ENCODE results near the gene MEDAG.
A peak's percentile ranks its signal among the peaks of the same experiment; 100 is the strongest.

MEDAG gene

DNA sequence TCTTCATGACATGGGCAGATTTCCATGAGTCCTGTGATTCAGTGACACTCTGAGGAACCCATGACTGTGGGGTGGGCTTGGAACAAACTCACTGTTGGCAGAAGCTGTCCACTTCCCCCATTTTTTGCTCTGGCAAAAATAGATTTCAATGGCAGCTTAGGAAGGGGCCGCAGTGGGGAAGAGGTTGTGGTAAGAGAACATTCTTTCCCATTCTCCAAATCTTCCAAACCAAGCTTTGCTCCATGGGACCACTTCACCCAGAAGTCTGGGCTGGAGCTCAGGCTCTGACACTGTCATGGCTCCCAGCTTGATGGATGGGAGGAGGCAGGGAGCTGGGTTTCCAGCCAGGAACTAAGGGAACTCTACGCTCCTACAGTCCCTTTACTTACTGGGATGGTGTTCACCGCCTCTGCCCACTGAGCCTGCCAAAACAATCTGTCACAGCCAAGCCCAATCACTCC, 24.9 kb upstream of the MEDAG start:
- TF ChIP-seq GATA1 (IDR thresholded peaks at IDR 0.05; ENCODE audit: low read depth, low read length) (no peak), POLR2A (IDR thresholded peaks at IDR 0.05; ENCODE audit: low read length) (no peak)
- no peak for DNase-seq

DNA sequence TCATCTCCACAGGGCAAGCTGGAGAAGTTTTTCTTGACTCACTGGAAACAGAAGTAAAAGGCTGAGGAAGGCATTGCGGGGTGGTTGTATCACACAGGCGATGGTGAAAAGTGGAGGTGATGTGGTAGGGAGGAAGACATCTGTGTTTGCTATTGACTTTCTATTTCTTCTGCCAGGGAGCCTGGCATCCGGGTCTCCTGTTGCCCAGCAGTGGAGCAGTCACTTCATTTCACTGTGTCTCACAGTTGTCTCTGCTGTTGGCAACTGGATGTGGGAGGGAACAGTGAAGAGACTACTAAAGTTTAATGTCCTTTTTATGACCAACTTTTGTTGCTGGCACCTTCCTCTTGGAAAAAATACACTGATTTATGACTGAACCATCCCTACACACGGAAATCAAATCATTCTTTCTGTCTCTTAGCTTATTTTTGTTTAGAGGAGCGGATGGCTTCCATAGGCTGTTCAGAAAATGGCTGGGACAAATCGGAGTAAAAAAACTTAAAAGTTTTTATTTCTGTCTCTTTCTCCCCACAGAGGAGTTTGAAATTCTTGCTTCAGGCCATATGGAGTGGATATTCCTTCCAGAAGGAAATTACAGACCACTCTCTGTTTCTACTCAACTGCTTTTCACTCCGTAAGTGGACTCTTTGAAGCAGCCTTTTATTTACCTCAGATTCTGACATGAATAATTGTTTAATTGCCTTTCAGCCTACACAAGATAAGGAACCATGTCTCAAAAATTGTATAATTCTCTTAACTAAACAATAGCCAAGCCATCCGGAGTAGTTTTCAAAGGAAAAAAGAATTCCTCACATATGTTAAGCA, 23.8 kb upstream of the MEDAG start:
- no peak for DNase-seq

DNA sequence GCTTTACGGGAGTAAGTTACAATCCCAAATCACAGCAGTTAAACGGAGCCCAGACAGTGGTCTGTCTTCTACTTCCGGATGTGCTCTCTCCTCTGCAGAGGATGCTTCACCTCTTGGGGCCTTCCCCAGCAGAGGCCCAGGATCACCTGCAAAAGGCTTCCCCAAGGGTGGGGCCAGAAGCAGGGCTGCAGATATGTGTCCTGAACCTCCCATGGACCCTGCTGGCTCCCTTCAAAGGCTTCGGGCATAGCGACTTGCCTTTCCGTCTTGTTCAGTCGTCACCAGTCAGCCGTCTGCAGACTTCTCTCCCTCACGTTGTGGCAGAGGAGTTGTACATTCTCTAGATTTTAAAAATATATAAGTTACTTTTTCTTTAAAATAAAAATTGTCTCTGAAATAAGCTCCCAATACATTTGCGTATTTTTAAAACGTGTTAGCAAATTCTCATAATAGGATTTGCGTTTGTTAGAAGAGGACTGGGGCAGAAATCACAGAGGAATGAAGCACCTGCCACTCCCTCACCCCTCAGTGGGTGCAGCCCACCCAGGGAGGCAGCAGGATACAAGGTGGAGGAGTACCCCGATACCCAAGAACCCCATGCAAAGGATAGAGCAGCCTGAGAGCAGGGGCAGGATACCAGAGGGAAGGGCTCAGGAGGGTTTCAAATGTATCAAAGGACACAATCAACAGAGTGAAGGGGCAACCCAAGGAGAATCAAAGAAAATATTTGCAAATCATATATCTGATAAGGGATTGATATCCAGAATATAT, 22.9 kb upstream of the MEDAG start:
- DNase-seq = no peak
- no peak for TF ChIP-seq POLR2A (IDR thresholded peaks at IDR 0.05; ENCODE audit: low read length)

More for the DNA sequence above, 23.8 kb upstream of the MEDAG start:
- TF ChIP-seq POLR2A (IDR thresholded peaks at IDR 0.05; ENCODE audit: low read length) (no peak), GATA1 (IDR thresholded peaks at IDR 0.05; ENCODE audit: low read depth, low read length) (no peak)

DNA sequence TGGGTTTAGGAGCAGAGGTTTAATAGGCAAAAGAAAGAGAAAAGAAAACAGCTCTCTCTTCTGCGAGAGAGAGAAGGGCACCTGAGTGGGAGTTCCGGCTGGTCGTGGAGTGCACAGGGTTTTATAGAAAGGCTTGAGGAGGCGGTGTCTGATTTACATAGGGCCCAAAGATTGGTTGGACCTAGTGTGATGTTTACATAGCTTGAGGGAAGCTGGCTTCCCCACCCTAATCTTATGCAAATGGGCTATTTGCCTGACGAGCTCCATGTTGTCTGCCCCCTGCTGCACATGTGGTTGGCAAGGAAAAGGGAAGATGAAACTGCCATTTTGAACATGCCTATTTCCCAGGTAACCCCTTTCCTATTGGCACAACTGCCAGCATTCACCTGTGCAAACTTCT, 21.5 kb upstream of the MEDAG start:
- no peak for DNase-seq
- TF ChIP-seq POLR2A (IDR thresholded peaks at IDR 0.05; ENCODE audit: low read length) (no peak), GATA1 (IDR thresholded peaks at IDR 0.05; ENCODE audit: low read depth, low read length) (no peak)

DNA sequence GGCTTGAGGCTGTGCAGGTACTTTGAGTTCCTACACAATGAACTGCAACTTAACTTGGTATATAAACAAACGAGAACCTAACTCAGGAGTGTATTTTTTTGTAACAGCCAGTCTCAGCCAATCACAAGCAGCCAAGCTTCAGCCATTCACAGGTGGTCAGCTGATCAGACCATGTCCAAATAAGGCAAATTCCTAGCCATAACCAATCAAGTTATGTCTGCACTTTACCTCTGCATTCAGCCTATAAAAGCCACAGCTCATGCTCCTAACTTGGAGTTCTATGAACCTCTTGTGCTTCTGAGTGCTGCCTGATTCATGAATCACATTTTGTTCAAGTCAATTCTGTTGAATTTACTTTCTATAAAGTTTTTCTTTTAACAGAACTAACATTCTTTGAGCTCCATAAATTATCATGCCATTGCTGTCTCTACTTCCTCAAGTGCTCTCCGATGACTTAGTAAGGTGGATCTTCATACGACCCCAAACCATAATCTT, 16.8 kb upstream of the MEDAG start:
- TF ChIP-seq POLR2A (IDR thresholded peaks at IDR 0.05; ENCODE audit: low read length) (no peak), GATA1 (IDR thresholded peaks at IDR 0.05; ENCODE audit: low read depth, low read length) (no peak)
- DNase-seq = no peak

DNA sequence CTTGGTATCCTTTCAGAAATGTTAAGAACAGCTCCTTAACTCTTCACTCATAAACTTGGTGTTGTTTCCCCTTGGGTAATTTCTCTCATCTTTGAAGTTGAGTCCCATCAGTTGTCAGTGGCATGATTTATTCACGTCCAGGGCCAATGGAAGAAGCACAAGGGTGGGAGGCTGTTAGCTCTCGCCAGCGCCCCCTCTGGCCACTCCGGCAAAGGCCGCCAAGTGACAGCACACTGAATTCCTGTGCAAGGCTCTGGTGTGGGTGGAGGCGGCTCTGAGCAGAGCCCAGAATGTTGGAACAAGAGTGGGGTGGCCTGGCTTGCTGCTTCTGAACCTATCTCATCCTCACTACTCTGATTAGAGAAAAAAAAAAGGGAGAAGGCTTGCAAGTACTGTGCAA, 13.1 kb upstream of the MEDAG start:
- peak; percentile 22 to 30 for DNase-seq
- TF ChIP-seq GATA1 (IDR thresholded peaks at IDR 0.05; ENCODE audit: low read depth, low read length) (no peak), POLR2A (IDR thresholded peaks at IDR 0.05; ENCODE audit: low read length) (no peak)

DNA sequence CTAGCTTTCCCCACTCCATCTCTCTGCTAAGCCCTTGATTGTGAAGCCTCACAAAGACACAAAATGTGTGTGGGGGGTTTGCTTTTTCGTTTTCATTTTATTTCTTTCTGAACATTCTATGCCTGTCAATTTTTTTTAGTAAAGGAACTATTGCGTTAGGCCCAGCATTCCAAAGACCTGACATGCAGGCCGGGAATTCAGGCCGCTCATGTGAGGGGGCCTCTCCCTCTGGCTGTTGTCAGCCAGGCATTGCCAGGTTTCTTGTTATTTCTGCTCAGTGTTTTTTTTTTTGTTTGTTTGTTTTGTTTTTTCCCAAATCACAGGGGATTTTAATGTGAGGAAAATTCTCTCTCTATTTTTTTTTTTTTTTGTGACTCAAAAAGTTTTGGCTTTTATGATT, 10.3 kb upstream of the MEDAG start:
- no peak for TF ChIP-seq GATA1 (IDR thresholded peaks at IDR 0.05; ENCODE audit: low read depth, low read length)
- TF ChIP-seq POLR2A (IDR thresholded peaks at IDR 0.05; ENCODE audit: low read length) = no peak
- DNase-seq = no peak

DNA sequence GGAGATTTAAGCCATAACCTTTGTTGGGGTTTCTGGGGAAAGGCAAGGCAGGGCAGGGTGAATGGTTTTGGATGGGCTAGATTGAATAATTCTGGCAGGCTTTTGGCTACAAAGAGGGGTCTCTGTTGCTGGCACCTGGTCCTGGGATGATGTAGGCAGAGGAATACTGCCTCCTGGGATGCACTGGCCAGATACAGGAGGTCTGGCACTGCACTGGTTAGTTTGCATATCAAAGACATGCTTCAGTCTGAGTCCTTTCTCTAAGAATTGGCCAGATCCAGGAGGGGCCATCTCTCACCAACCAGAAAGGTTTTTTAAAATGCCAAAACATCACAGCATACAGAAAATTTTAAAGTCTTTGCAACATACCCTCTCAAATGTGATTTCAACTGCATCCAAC, 8.0 kb upstream of the MEDAG start:
- TF ChIP-seq POLR2A (IDR thresholded peaks at IDR 0.05; ENCODE audit: low read length) (no peak), GATA1 (IDR thresholded peaks at IDR 0.05; ENCODE audit: low read depth, low read length) (no peak)
- no peak for DNase-seq

DNA sequence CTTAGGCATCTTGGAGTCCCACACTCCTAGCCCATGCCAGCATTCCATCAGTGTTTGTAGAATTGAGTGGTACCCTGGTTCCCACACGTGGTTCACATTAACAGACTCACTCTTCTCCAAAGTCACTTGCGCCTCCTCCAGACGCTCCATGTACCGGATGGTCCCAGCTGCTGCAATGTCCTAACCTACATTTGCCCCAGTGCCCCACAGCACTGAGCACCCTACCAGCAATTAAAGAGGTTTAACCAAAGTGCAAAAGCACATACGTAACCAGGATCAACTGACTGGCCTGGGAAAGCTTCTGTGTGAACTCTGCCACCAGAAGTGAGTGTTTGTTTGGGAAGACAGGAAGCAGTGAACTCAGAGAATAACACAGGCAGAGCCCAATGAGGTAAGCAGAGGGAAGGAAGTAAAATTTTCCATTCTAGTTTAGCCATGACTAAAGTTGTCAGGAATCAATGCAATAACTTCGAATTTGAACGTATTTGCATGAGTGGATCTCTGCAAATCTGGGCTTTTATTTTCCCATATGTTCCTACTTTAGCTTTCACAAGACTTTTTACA, 7.3 kb upstream of the MEDAG start:
- no peak for TF ChIP-seq POLR2A (IDR thresholded peaks at IDR 0.05; ENCODE audit: low read length)
- no peak for TF ChIP-seq GATA1 (IDR thresholded peaks at IDR 0.05; ENCODE audit: low read depth, low read length)
- no peak for DNase-seq

DNA sequence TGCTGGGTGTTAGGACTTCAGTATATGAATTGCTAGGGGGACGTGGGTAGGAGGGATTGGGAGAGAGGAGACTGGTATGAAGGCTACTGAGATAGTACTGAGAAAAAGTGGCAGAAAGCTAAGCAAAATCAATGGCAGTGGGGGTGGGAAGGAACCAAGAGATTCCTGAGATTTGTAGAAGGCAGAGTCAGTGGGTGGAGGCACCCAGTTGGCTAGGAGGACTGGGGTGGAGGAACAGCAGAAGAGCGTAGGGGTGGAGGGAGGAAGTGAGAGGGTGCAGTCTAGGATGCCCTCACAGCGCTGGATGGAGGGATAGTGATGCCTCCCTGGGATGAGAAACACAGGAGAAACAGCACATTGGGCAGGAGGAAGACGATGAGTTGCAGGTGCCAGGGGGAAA, 5.6 kb upstream of the MEDAG start:
- no peak for DNase-seq
- no peak for TF ChIP-seq POLR2A (IDR thresholded peaks at IDR 0.05; ENCODE audit: low read length)
- TF ChIP-seq GATA1 (IDR thresholded peaks at IDR 0.05; ENCODE audit: low read depth, low read length) = no peak

DNA sequence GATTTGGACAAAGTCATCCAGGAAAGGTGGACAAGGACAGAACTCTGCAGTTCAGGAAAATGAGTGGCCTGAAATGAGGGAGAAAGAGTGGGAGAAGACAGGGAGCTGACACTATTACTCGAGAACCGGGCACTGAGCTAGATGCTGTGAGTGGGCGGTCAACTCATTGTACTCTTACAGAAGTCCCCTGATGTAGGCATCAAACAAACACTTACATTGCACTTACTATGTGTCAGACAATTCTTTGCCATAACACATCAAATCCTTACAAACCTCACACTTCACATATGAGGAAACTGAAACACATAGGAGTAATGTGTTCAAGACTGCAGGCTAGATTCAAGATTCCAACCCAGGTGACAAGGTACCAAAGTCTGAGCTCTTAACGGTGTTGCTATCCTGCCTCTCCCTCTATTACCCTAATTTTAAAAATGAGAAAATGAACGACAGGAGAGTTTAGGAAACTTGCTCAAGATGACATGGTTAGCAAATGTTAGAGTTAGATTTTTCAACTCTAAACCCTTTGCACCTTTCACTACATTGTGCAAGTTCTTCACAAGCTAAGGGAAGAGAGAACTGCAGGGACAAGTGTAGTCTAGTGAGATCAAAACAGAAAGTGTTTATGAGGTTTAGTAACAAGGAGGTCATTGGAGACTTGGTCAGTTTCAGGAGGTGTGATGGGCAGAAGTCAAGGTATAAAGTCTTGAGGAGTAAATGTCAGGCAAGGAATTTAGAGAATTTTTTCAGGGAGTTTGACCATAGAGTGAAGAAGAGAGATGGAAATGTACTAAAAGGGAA, 4.9 kb upstream of the MEDAG start:
- TF ChIP-seq POLR2A (IDR thresholded peaks at IDR 0.05; ENCODE audit: low read length) (no peak), GATA1 (IDR thresholded peaks at IDR 0.05; ENCODE audit: low read depth, low read length) (no peak)
- DNase-seq = no peak

DNA sequence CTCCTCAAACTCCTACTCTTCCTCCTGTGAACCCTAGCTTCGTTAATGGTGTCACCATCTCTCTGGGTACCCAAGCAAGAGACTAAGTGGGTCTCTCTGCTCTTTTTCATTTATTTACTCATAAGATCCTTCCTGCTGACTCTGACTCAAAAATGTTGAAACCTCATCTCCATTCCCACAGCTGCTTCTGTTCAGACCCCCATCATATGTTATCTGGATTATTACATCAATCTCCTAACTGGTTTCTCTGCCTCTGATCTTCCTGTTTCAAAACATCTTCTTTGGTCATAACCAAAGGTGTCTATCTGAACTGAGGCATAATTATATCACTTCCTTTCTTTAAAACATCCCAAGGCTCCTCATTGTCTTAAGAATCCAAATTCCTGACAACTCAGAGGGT, 2.0 kb upstream of the MEDAG start:
- DNase-seq = no peak
- TF ChIP-seq POLR2A (IDR thresholded peaks at IDR 0.05; ENCODE audit: low read length) = no peak
- no peak for TF ChIP-seq GATA1 (IDR thresholded peaks at IDR 0.05; ENCODE audit: low read depth, low read length)

DNA sequence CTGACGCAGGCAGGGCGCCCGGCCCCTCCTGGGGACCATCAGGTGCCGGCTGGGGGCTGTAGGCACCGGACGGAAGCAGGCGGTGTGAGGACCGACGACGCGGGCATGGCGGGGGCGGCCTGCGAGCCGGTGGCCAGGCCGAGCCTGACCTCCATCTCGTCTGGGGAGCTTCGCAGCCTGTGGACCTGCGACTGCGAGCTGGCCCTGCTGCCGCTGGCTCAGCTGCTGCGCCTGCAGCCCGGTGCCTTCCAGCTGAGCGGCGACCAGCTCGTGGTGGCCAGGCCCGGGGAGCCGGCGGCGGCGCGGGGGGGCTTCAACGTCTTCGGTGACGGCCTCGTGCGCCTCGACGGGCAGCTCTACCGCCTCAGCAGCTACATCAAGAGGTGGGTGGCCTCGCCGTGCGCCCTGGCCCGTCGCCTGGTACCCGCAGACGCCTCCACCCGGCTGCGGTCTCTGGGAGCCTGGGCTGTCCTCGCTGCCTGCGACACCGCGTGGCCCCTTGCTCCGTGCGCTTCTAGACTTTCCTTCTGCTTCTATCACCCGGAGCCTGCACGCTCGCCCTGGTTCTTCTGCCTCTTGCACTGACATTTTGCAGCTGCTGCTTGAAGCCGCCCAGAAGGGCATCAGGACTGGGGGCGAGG, 460 bp downstream of the MEDAG start:
- no peak for TF ChIP-seq GATA1 (IDR thresholded peaks at IDR 0.05; ENCODE audit: low read depth, low read length)
- TF ChIP-seq POLR2A (IDR thresholded peaks at IDR 0.05; ENCODE audit: low read length) = no peak
- no peak for DNase-seq
